Ascending aorta (tissue), 2 donors: ENCODE data around the gene SERPINB1. TPM values are rescaled to one million over a fixed set of nuclear protein-coding genes. Genes with fewer than 3 reads are reported as not detected.
A peak's percentile ranks its signal among the peaks of the same experiment; 100 is the strongest.

Experiments used
- DNase-seq, 2 donors: peaks; one replicate each; pipeline ENCODE4 v3.0.0-alpha.2; 2019; ENCODE audit warnings: low spot score in 2 of 2
- H3K27ac ChIP-seq, 2 donors: fragments of 200-600 bp; sonication (generic); one replicate each; pipeline ENCODE4 v1.5.1; 2016 to 2017; ENCODE audit warnings: mild to moderate bottlenecking in 1 of 2
- H3K27me3 ChIP-seq: fragments of 200-600 bp; sonication (generic); one replicate; pipeline ENCODE4 v1.5.1; 2017
- H3K36me3 ChIP-seq, 2 donors: fragments of 200-600 bp; sonication (generic); one replicate each; pipeline ENCODE4 v1.5.1; 2016
- H3K4me1 ChIP-seq, 2 donors: fragments of 200-600 bp; sonication (generic); one replicate each; pipeline ENCODE4 v1.5.1; 2016 to 2017; ENCODE audit warnings: mild to moderate bottlenecking in 1 of 2
- H3K4me3 ChIP-seq, 2 donors: fragments of 200-600 bp; sonication (generic); one replicate each; pipeline ENCODE4 v1.5.1; 2016 to 2017; ENCODE audit warnings: mild to moderate bottlenecking in 1 of 2
- H3K9me3 ChIP-seq, 2 donors: fragments of 200-600 bp; sonication (generic); one replicate each; pipeline ENCODE4 v1.5.1; 2016
- intact Hi-C: fragments of 100-400 bp; cut with DNase I; formaldehyde crosslinking; loops from one replicate; pipeline ENCODE4 v1.15.1; 2023
- total RNA-seq: library from RNA; depleted of rRNA; stranded (reverse); fragments of >200 nt; gene quantifications from one replicate; pipeline ENCODE4 v1.1.0, GENCODE V29; 2016
- TF ChIP-seq, protein P1 (sequence below), 3 experiments: fragments of 200-600 bp in 2 of 3; fragments of 450-650 bp in 1 of 3; sonication (generic) in 2 of 3; IDR thresholded peaks; one replicate each; pipeline ENCODE4 v1.5.1; 2016 to 2019; ENCODE audit warnings: antibody characterized with exemption in 3 of 3, mild to moderate bottlenecking in 1 of 3, moderate library complexity in 1 of 3

Gene SERPINB1
- total RNA-seq, 1 donor from 2014 or later: 14.0 TPM

DNA sequence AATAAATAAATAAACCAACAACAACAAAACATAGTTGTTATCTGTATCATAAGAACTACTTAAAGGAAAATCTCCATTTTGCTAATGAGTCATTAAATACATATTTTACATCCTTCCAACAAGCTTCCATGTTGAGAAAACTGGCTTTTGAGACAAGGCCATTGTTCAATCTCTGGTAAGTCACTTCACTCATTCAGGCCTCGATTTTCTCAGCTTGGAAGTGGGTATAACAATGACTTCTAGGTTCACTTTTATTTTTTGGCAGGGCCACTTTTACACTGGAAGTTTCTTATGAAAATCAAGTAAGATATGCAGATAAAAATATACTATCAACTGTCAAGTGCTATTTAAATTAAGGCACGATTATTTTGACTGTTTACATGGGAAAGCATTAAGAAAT lies 46.5 kb downstream of the SERPINB1 start:
- Histone ChIP-seq H3K4me3 (no peak overlapping the region), H3K27me3 (no peaks in the 10 kb centered on the region), H3K27ac (no peak overlapping the region), H3K36me3 (no peaks in the 10 kb centered on the region), H3K9me3 (no peaks in the 10 kb centered on the region), H3K4me1 (peaks cover 8 to 25% of the 10 kb centered on the region in 2 donors)
- DNase-seq: no peak
- TF ChIP-seq, protein P1, sequence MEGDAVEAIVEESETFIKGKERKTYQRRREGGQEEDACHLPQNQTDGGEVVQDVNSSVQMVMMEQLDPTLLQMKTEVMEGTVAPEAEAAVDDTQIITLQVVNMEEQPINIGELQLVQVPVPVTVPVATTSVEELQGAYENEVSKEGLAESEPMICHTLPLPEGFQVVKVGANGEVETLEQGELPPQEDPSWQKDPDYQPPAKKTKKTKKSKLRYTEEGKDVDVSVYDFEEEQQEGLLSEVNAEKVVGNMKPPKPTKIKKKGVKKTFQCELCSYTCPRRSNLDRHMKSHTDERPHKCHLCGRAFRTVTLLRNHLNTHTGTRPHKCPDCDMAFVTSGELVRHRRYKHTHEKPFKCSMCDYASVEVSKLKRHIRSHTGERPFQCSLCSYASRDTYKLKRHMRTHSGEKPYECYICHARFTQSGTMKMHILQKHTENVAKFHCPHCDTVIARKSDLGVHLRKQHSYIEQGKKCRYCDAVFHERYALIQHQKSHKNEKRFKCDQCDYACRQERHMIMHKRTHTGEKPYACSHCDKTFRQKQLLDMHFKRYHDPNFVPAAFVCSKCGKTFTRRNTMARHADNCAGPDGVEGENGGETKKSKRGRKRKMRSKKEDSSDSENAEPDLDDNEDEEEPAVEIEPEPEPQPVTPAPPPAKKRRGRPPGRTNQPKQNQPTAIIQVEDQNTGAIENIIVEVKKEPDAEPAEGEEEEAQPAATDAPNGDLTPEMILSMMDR (IDR thresholded peaks at IDR 0.05): no peak
- intact Hi-C loops: no loop called here

DNA sequence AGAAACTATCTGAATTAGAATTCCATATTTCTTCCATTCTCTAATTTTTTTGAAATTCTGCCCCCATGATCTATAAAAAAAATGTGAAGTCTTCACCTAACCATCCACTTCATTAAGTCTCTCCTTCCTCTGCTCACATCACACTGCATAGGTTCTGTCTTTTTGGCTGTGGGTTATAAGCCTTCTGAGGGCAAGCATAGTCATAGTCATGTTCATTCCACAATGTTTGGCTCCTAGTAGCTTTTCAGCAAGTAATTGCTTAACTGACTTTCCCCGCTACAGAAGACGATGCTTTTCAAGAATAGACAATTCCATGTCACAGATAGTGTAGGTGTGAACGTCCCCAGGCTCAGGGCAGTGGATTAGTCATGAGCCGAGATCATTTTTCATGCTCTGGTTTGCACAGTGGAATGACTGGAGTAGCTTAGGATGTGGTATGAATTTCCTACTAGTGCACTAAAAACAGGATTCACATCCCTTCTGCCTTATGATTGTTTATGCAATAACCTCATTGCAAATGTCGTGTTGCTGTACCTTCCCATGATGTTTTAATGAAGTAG lies 47.4 kb downstream of the SERPINB1 start:
- no peaks in the 10 kb centered on the region for H3K27me3 ChIP-seq
- H3K36me3 ChIP-seq: no peaks in the 10 kb centered on the region
- peaks cover 9 to 34% of the 10 kb centered on the region in 2 donors for H3K4me1 ChIP-seq
- no peaks in the 10 kb centered on the region for H3K9me3 ChIP-seq
- intact Hi-C loops: no loop called here
- peak overlapping the region in 1 of 2 donors; percentile 89 for H3K27ac ChIP-seq
- no peak overlapping the region for H3K4me3 ChIP-seq
- TF ChIP-seq, protein P1 (IDR thresholded peaks at IDR 0.05): no peak
- DNase-seq: no peak

DNA sequence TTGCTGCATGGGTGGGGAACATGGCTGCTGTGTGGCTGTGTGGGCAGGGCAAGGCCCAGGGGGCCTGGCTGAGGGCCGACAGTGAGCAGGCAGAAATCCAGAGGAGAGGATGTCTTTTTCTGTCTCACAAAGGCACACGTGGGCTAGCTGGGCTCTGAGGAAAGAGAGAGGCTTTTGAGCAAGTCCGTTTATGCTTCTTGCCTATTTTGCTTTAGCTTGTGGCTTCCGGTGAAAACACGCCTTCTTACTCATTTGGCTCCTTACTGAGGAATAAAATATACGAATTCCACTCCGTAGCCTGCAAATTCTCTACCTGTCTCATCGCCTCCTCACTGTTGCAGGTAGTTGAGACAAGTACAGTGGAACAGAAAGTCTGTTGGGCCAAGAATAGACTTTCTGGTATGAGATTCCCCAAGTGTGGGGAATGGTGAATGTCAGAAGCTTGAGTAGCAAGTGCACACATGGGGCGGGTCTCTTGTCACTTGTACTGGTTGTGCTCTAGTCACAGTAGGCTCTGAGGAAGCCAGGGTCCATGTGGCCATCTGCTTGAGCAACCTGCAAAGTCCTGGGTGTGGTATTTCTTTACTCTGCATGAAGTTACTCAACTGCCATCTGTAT lies 48.0 kb downstream of the SERPINB1 start:
- H3K27ac ChIP-seq: peak overlapping the region; percentile 89 to 95
- H3K27me3 ChIP-seq: no peaks in the 10 kb centered on the region
- TF ChIP-seq, protein P1 (IDR thresholded peaks at IDR 0.05): no peak
- no peak for DNase-seq
- no peaks in the 10 kb centered on the region for H3K36me3 ChIP-seq
- no peak overlapping the region for H3K4me3 ChIP-seq
- no peaks in the 10 kb centered on the region for H3K9me3 ChIP-seq
- H3K4me1 ChIP-seq: peaks cover 9 to 38% of the 10 kb centered on the region in 2 donors
- intact Hi-C loops: no loop called here

DNA sequence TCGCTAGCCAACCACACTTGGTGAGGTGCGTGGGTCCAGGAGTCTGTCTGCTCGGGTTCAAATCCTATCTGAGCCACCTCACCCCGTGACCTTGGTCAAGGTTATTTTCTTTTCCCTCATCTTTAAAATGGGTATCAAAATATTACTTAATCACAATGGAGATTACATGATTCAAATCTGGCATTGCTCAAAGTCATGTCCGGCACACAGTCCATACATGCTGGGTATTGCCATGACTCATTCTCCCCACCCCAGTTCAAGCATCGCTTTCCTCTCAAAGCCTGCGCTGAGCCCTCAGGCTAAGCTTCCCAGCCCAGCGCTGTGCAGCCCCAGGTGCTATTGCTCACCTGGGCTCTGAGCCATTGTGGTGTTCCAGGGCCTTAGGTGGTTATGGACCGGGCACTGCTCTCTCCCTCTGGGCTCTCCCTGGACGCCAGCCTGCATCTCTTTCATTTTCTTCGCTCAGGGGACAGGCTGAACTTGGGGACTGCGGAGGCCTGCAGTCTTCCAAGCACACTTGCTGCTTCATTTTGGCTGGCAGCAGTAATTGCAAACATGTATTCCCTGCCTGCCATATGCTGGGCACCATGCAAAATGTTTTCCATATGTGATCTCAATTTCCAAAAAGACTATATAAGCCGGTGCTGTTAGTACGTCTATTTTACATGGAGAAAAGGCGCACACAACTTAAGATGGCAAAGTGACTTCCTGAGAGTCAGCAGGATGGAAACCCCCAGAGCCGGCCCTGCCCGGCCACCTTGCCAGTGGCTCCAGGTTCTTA lies 49.1 kb downstream of the SERPINB1 start:
- no peak for DNase-seq
- TF ChIP-seq, protein P1 (IDR thresholded peaks at IDR 0.05): no peak
- H3K9me3 ChIP-seq: no peaks in the 10 kb centered on the region
- no peak overlapping the region for H3K4me3 ChIP-seq
- H3K36me3 ChIP-seq: peaks cover 0 to 1% of the 10 kb centered on the region in 2 donors
- peaks cover 9 to 38% of the 10 kb centered on the region in 2 donors for H3K4me1 ChIP-seq
- H3K27ac ChIP-seq: peak overlapping the region; percentile 89 to 95
- intact Hi-C loops: no loop called here
- no peaks in the 10 kb centered on the region for H3K27me3 ChIP-seq

DNA sequence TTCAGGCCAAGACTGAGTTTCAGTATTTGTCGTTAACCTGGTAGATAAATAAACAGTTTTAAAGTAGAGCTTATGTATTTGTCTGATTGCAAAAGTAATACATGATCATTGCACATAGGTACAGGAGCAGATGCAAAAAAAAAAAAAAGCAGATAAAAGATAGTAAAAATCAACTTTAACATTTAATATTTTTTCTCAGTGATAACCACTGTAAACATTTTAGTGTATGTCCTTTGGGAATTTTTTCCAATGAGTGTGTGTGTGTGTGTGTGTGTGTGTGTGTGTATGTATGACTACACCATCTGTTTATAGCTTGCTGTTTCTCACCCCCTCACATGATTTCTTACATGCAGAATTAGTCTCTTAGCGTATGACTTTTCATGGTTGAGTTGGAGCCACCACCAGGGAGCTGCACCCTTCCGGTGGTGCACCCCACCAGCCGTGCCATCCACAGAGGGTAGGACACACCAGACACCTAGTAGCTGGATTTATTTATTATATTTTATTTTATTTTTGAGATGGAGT lies 50.2 kb downstream of the SERPINB1 start:
- Histone ChIP-seq H3K9me3 (no peaks in the 10 kb centered on the region), H3K4me1 (peaks cover 9 to 34% of the 10 kb centered on the region in 2 donors), H3K27ac (peak overlapping the region; percentile 89 to 95), H3K4me3 (no peak overlapping the region), H3K36me3 (peaks cover 0 to 4% of the 10 kb centered on the region in 2 donors), H3K27me3 (no peaks in the 10 kb centered on the region)
- DNase-seq: no peak
- TF ChIP-seq, protein P1 (IDR thresholded peaks at IDR 0.05): no peak
- intact Hi-C loops: loop anchor here (1.0 to 2.0 kb wide), 5 partner anchors 27 to 197 kb away; partner anchors contain the start of gene SERPINB1
